Ishikawa (cell line): Measurements from ENCODE around the gene CELA3B.

ENCODE experiments used
- CEBPB ChIP-seq: IDR thresholded peaks from 2 replicates; pipeline ENCODE4 v1.6.1; 2012
- CREB1 ChIP-seq: IDR thresholded peaks from 2 replicates; pipeline ENCODE4 v1.6.1; 2012; ENCODE audit warnings: low read depth
- EGR1 ChIP-seq: IDR thresholded peaks from 2 replicates; pipeline ENCODE4 v1.6.1; 2012
- EP300 ChIP-seq: IDR thresholded peaks from 2 replicates; pipeline ENCODE4 v1.6.1; 2012; ENCODE audit warnings: borderline replicate concordance
- FOXM1 ChIP-seq: IDR thresholded peaks from 2 replicates; pipeline ENCODE4 v1.6.1; 2012; ENCODE audit warnings: low read depth, borderline replicate concordance
- NFIC ChIP-seq: IDR thresholded peaks from 2 replicates; pipeline ENCODE4 v1.6.1; 2012
- RAD21 ChIP-seq: IDR thresholded peaks from 2 replicates; pipeline ENCODE4 v1.6.1; 2012; ENCODE audit warnings: low read depth
- TAF1 ChIP-seq: IDR thresholded peaks from 2 replicates; pipeline ENCODE4 v1.6.1; 2012; ENCODE audit warnings: low read depth, mild to moderate bottlenecking
- TCF12 ChIP-seq: IDR thresholded peaks from 2 replicates; pipeline ENCODE4 v1.6.1; 2012; ENCODE audit warnings: low read depth
- TEAD4 ChIP-seq: IDR thresholded peaks from 2 replicates; pipeline ENCODE4 v1.6.1; 2012
- YY1 ChIP-seq: IDR thresholded peaks from 2 replicates; pipeline ENCODE4 v1.6.1; 2012; ENCODE audit warnings: low read depth
- ZBTB7A ChIP-seq: IDR thresholded peaks from 2 replicates; pipeline ENCODE4 v1.6.1; 2012; ENCODE audit warnings: low read depth
- TF ChIP-seq, protein P1 (sequence below): IDR thresholded peaks from 2 replicates; pipeline ENCODE4 v1.6.1; 2012
- TF ChIP-seq, protein P2 (sequence below): IDR thresholded peaks from 2 replicates; pipeline ENCODE4 v1.6.1; 2012; ENCODE audit warnings: low read depth, mild to moderate bottlenecking
- TF ChIP-seq, protein P3 (sequence below): IDR thresholded peaks from 2 replicates; pipeline ENCODE4 v1.6.1; 2012

The CELA3B gene

DNA sequence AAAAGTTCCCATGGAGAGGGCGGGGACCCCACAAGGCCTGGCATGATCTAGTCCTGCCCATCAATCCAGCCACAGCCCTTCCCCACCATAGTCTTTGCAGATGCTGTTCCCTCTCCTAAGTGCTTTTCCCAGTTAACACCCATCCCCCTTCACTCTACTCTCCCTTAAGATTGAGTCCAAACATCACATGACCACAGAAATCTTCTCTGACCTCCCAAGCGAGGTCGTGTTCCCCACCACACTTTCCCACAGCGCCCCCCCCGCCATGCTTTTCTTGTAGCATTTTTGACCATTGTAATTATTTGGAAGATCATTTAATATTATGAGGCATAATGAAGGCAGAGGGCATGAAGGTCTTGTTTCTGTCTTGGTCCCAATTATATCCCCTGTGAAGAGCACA lies 35.5 kb upstream of the CELA3B start:
- TF ChIP-seq, protein P1, sequence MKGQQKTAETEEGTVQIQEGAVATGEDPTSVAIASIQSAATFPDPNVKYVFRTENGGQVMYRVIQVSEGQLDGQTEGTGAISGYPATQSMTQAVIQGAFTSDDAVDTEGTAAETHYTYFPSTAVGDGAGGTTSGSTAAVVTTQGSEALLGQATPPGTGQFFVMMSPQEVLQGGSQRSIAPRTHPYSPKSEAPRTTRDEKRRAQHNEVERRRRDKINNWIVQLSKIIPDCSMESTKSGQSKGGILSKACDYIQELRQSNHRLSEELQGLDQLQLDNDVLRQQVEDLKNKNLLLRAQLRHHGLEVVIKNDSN, result no peak
- TF ChIP-seq, protein P2, sequence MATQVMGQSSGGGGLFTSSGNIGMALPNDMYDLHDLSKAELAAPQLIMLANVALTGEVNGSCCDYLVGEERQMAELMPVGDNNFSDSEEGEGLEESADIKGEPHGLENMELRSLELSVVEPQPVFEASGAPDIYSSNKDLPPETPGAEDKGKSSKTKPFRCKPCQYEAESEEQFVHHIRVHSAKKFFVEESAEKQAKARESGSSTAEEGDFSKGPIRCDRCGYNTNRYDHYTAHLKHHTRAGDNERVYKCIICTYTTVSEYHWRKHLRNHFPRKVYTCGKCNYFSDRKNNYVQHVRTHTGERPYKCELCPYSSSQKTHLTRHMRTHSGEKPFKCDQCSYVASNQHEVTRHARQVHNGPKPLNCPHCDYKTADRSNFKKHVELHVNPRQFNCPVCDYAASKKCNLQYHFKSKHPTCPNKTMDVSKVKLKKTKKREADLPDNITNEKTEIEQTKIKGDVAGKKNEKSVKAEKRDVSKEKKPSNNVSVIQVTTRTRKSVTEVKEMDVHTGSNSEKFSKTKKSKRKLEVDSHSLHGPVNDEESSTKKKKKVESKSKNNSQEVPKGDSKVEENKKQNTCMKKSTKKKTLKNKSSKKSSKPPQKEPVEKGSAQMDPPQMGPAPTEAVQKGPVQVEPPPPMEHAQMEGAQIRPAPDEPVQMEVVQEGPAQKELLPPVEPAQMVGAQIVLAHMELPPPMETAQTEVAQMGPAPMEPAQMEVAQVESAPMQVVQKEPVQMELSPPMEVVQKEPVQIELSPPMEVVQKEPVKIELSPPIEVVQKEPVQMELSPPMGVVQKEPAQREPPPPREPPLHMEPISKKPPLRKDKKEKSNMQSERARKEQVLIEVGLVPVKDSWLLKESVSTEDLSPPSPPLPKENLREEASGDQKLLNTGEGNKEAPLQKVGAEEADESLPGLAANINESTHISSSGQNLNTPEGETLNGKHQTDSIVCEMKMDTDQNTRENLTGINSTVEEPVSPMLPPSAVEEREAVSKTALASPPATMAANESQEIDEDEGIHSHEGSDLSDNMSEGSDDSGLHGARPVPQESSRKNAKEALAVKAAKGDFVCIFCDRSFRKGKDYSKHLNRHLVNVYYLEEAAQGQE, result no peak
- no peak for TF ChIP-seq TEAD4
- TF ChIP-seq TCF12, result no peak
- TF ChIP-seq, protein P3, sequence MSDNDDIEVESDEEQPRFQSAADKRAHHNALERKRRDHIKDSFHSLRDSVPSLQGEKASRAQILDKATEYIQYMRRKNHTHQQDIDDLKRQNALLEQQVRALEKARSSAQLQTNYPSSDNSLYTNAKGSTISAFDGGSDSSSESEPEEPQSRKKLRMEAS, result no peak
- TF ChIP-seq EGR1, result no peak
- TF ChIP-seq EP300, result no peak
- TF ChIP-seq CEBPB, result no peak
- TF ChIP-seq CREB1, result no peak
- no peak for TF ChIP-seq TAF1
- no peak for TF ChIP-seq ZBTB7A
- TF ChIP-seq YY1, result no peak
- TF ChIP-seq NFIC, result no peak
- TF ChIP-seq RAD21, result no peak
- no peak for TF ChIP-seq FOXM1

DNA sequence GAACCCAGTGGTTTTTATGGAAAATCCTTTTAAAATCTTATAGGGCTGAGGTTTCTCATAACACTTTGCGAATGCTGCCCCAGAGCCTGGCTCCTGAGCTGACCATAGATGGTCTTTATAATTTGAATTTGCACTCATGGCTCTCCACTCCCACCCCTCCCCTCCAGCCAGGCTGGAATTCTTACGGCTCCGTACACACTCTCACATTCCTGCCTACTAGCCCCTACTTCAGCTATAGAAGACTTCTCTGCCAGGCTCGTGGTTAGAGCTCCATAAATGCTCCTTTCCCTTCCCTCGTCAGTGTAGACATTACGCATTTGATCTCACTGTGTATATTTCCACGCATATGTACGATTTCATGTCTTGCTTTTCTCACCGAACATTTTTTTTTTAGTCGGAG lies 34.4 kb upstream of the CELA3B start:
- no peak for TF ChIP-seq CREB1
- no peak for TF ChIP-seq YY1
- TF ChIP-seq, protein P2, result no peak
- no peak for TF ChIP-seq TEAD4
- TF ChIP-seq TCF12, result no peak
- no peak for TF ChIP-seq EGR1
- no peak for TF ChIP-seq ZBTB7A
- TF ChIP-seq NFIC, result no peak
- TF ChIP-seq, protein P3, result no peak
- TF ChIP-seq CEBPB, result no peak
- no peak for TF ChIP-seq EP300
- TF ChIP-seq RAD21, result no peak
- TF ChIP-seq FOXM1, result no peak
- TF ChIP-seq, protein P1, result no peak

DNA sequence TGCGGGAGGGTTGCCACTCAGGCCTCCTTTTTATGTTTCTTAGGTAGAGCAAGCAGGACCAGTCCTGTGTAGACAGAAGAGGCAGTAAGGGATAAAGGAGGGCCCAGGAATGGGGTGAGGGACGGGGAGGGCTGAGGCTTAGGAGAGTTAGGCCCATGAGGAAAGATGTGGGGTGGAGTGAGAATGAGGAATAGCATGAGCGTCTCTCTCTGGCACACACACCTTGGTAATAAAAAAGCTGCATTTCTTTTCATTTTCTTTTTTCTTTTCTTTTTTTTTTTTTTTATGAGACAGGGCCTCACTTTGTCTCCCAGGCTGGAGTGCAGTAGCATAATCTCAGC lies 32.1 kb upstream of the CELA3B start:
- no peak for TF ChIP-seq ZBTB7A
- no peak for TF ChIP-seq TAF1
- TF ChIP-seq EP300, result no peak
- TF ChIP-seq TEAD4, result no peak
- TF ChIP-seq, protein P2, result no peak
- no peak for TF ChIP-seq TCF12
- TF ChIP-seq, protein P1, result no peak
- TF ChIP-seq CREB1, result no peak
- no peak for TF ChIP-seq RAD21
- TF ChIP-seq CEBPB, result no peak
- no peak for TF ChIP-seq NFIC
- TF ChIP-seq, protein P3, result no peak
- no peak for TF ChIP-seq EGR1
- TF ChIP-seq YY1, result no peak
- TF ChIP-seq FOXM1, result no peak
